ENCODE data around the gene NOP16.
A peak's percentile ranks its signal among the peaks of the same experiment; 100 is the strongest.

Gene NOP16

GRCh38 chr5:176384991-176385390, 3.4 kb downstream of the NOP16 start:
- no peak for DNase-seq (ENCODE audit: low spot score)

DNA sequence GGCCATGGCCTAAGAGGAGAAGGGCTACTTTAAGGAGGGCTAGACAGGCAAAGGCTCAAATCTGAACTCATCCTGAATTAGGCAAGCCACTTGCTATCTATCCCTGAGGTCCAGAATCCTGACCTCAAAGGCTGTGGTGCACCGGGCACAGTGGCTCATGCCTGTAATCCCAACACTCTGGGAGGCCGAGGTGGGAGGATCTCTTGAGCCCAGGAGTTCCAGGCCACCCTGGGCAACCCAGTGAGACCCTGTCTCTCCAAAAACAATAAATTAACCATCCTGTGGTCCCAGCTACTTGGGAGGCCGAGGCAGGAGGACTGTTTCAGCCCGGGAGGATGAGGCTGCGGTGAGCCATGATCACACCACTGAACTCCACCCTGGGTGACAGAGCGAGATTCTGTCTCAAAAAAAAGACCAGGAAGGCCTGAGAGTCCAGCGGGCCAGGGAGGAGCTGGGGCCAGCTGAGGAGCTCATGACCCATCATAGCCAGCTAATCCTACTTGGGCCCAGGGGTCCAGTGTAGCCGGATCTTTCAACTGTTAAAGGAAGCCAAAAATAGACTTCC, 4.0 kb downstream of the NOP16 start:
- DNase-seq (ENCODE audit: low spot score), result no peak

DNA sequence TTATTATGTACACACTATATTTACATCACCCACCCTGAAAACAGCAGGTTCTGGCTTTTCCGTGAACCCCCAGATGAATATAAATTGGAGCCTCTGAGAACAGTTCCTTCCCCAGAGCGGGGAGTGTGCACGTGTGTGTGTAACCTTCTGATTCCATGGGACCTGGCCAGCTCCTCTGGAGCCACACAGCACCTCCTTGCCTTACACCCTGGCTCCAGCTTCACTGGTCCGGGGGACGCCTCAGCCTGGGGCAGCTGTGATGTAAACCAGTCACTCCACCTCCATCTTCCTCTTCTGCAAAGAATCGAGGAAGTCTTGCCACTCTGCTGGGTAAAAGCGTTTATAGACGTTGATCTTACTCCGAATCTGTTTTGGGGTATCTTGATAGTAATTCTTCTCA, 4.4 kb downstream of the NOP16 start:
- no peak for DNase-seq (ENCODE audit: low spot score)

DNA sequence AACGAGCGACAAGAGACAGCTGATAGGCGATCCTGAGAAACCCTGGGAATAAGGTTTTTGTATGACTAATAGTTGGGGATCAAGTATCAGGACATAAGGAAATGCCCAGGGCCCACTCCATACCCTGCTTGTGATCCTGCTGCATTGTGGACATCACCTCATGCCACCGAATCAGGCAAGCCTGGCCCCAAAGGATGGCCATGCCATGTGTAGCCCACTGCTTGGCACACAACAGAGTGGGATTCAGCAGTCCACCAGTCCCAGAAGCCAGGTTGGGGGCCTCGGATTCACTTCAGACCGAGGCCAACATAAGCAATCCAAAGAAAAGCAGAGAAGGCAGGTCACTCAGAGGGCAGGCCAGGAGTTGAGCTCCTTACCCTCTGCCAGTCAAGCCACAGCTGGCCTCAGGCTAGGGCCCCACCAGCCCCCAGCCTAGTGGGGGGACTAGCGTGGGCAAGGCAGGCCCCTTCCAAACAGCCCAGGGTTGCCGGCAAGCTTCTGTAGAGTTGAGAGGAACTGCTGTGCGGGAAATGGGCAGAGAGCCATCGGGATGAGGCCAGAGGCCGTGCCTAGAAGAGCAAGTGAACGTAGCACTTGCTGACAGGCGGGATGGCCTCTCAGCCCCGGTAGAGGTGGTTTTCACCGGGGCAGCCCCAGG, 5.0 kb downstream of the NOP16 start:
- DNase-seq (ENCODE audit: low spot score), result no peak

DNA sequence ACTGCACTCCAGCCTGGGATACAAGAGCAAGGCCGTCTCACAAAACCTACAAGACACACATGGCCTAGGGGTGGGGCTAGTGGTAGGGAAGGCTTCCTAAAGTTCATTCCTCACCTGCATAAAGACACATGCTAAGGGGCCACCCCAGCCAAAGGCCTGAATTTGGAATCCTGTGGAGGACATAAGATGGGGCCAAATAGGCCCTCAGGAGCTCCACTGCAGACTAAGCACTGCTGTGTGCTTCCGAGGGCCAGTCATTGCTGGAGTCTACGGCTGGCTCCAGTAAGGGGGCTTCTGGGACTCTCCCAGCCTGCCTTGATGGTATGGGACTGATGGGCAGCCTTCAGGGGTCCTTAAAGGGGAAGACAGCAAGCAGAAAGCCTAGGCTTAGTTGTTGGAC, 5.7 kb downstream of the NOP16 start:
- DNase-seq (ENCODE audit: low spot score), result no peak

GRCh38 chr5:176381979-176382378, 6.4 kb downstream of the NOP16 start:
- no peak for DNase-seq (ENCODE audit: low spot score)

GRCh38 chr5:176381423-176381822, 7.0 kb downstream of the NOP16 start:
- DNase-seq (ENCODE audit: low spot score), result no peak

DNA sequence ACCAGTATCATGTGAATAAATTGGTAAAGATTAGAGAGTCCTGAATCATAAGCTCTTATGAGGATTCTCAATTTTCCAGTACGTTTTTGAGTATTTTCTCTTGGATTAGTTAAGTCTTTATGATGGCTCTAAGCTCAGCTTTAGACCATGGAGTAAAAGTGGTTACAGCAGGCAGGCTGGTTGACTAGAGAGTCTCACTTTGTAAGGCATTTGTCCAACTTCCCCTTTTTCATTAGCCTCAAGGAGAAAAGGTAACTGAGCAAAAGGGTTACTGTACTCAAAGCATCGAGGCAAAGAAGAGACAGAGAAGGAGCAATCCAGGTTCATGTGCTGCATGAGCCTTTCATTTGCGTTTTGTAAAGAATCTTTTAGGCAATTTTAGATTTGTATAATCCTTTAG, 8.5 kb downstream of the NOP16 start:
- DNase-seq (ENCODE audit: low spot score), result no peak

DNA sequence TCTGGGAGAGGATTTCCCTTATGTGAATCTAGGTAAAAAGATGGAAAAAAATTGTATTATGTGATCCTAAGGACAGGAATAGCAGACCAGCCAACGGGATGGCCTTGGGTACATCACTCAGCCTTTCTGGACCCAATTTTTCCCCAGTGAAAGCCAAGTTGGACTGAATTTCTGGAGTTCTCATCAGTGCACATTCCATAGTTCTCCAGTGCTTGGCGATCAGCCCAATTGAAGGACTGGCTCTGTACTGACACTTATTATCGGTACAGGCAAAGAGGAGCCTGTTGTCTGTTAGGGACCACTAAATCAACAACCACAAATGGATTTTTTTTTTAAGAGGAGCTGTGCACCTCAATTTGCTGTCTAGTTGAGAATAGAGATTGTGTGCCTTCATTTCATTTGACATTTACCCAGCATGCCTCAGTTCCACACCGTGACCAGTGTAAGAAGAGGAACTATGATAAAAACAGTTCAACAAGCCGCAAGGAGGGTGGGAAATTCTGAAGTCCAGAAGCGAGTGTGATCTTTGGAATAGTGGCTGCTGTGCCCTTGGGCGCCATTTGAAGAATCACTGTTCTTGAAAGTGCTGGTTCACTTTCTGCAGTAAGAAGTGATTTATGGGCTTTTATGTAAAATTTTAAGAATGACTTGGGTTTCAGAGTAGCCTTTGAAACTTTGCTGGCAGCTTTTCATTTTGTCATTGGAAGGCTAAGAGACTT, 15.1 kb downstream of the NOP16 start:
- DNase-seq (ENCODE audit: low spot score), result no peak

DNA sequence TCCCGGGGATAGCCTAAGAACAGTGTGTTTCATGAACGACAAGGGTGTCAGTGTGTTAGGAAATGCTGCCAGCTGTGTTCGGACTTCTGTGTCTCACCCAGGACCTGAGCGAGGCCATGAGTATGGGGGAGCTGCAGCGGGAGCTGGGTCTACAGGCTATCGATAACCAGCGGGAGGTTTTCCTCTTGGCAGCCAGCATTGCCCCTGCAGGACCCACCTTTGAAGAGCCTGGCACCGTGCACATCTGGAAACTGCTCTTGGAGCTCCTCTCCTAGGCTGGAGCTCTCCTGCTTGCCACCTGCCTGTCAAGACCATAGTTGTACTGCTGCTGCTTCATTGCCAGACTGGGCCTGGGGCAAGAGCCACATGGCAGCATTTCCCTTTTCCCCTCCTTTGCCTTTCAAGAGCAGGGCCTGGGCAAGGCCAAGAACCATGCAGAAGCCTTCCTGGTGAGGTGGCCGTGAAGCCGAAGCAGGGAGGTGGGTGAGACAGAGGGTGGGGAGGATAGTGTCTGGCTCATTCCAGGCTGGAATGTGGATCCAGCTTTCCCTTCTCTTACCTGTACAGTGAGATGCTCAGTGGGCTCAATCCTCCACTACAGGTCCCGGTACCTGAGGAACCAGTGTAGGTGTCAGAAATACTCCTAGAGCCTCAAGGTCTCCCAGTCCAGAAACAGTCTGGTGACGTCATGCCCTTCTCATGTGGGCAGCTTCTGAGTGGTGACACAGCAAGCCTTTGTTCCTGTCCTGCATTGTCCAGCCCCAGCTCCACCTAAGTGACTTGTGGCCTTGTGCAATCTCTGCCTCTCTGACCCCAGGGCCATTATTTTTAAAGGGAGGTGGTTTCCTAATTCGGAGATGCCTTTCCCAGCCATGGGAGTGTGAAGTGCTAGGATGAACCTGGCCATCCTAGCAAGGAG, 16.5 kb downstream of the NOP16 start:
- no peak for DNase-seq (ENCODE audit: low spot score)

GRCh38 chr5:176369934-176370711, 18.3 kb downstream of the NOP16 start:
- no peak for DNase-seq (ENCODE audit: low spot score)

DNA sequence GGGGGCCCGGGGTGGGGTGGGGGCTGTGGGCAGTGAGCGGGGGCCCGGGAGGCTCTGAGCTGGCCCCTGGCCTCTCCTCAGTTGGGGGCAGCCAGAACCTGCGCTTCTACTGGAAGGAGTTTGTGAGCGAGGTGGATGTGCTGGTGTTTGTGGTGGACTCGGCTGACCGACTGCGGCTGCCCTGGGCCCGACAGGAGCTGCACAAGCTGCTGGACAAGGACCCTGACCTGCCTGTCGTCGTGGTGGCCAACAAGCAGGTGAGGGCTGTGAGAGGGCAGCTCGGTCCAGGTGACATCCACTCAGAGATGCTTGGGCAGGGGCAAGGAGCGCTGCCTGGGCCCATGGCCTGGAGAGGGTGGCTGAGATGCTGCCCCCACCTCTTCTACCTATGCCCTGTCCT, 19.7 kb downstream of the NOP16 start:
- DNase-seq (ENCODE audit: low spot score), result no peak

DNA sequence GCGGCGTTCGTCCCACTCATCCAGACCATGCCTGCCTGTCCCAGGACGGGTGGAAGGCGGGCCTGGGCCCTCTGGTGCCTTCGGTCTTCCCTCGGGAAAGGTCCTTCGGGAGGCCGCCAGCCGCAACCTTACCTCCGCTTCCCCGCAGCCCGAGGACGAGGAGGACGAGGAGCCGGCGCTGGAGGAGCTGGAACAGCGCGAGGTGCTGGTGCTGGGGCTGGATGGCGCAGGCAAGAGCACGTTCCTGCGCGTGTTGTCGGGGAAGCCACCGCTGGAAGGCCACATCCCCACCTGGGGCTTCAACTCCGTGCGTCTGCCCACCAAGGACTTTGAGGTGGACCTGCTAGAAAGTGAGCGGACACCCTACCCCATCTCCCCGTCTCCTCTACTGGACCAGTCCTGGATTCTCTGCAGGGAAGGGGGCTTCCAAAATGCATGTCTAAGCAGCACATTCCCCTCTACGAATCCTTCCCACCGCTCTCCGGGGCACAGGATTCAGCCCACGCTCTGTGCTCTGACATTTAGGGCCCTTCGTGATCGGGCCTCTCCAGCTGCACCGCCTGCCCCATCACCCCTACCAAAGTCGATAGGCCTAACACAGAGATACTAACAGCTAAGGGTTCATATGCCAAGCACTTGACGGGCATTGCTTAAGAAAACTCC, 22.0 kb downstream of the NOP16 start:
- no peak for DNase-seq (ENCODE audit: low spot score)

GRCh38 chr5:176365351-176366231, 22.8 kb downstream of the NOP16 start, which contains the start of gene ARL10:
Gene ARL10 (plus strand): TSS chr5:176365487. CDS start chr5:176365564, 77 bp downstream.
- peak; percentile 87 for DNase-seq (ENCODE audit: low spot score)

GRCh38 chr5:176364765-176365350, 23.5 kb downstream of the NOP16 start:
- DNase-seq (ENCODE audit: low spot score), result no peak

DNA sequence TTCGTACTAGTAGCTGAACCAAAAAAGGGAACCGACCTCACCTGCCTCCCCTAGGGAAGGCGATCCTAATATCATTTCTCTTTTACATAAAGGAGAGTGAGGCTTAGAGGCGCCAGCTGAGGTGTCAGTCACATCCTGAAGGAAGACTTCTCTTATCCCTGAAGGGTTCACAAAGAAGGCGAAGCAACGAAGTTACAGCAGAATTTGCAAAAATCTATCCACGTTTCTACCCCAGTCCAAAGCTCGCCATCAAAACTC, 26.2 kb downstream of the NOP16 start:
- DNase-seq (ENCODE audit: low spot score), result no peak

GRCh38 chr5:176361437-176362232, 26.8 kb downstream of the NOP16 start, which contains the start of gene KIAA1191:
Gene KIAA1191 (minus strand): TSS chr5:176361764. CDS start chr5:176359508, 2,256 bp downstream.
- peak; percentile 92 for DNase-seq (ENCODE audit: low spot score)

DNA sequence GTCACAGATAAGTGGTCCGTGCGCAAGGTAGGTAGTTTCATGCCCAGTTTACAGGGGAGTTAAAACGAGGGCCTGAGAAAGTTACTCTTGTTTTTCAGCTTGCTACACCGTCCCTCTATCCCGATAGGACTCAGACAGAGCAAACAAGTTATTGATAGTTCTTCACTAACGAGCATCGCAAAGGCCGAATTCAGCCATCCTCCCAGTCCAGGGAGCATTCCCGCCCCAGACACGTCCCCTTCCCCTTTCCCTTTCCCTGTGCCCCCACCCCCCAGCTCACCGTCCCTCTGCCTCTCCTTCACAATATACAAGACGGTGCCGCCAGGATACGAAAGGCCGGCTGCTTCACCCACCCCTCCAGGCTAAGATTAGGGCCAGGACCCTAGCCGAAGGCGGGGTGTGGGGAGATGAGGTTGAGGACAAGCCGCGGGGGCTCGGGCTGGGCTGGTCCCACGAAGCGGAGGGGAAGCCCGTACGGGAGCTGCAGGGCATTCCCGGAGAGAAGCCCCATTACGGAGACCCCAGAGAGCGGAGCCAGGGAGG, 27.4 kb downstream of the NOP16 start:
- no peak for DNase-seq (ENCODE audit: low spot score)

DNA sequence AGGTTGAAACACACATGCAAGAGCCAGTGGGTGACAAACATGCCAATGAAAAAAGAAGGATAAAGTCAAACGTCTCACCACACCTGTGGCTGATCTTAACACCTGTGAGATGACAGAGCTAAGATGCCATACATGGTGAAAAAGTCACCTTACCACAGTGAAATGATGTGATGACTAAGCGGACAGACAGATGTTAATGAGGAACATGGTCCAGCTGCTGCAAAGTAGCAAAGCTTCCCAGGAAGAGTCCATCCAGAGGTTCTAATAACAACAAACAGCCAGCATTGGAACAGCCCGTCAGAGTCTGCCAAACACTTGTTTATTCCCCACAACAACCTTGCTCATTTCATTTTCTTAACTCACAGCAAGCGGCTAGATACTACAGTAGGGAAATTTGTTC, 28.7 kb downstream of the NOP16 start:
- DNase-seq (ENCODE audit: low spot score), result no peak
